NCI-H1417 (cell line): ENCODE results near the gene TP53BP2.
"Not testable (repeated sequence)": the region's sequence is repeated elsewhere in the genome, so short reads cannot be mapped to it uniquely, and the experiment has no call there.

ENCODE experiments used
- DNase-seq, 3 experiments: peaks; one replicate each; lab custom pipeline; 2025; lab: John Stamatoyannopoulos, UW

The TP53BP2 gene

GRCh38 chr1:223845810-223846682, at the start of gene TP53BP2:
Gene TP53BP2 (minus strand): TSS chr1:223845947. CDS start chr1:223845680, 267 bp downstream.
- peak; percentile 81 to 96 (median 94) for DNase-seq

- DNase-seq, result not testable (repeated sequence)
These were observed 44.7 kb upstream of the TP53BP2 start for GRCh38 chr1:223890494-223890893.

GRCh38 chr1:223889319-223889718, 43.6 kb upstream of the TP53BP2 start:
- peak in 2 of 3 experiments; percentile 41 to 61 for DNase-seq

- DNase-seq, result peak in 2 of 3 experiments; percentile 30 to 32
These were observed 42.1 kb upstream of the TP53BP2 start for GRCh38 chr1:223887747-223888418.

GRCh38 chr1:223886516-223886921, 40.8 kb upstream of the TP53BP2 start:
- peak in 2 of 3 experiments; percentile 8 to 38 for DNase-seq

GRCh38 chr1:223885614-223886013, 39.9 kb upstream of the TP53BP2 start:
- no peak for DNase-seq

- DNase-seq, result no peak
These were observed 33.0 kb upstream of the TP53BP2 start for GRCh38 chr1:223878598-223879325.

GRCh38 chr1:223877804-223878203, 32.1 kb upstream of the TP53BP2 start:
- no peak for DNase-seq

- DNase-seq, result no peak
These were observed 30.8 kb upstream of the TP53BP2 start for GRCh38 chr1:223876590-223876989.

- DNase-seq, result no peak
These were observed 27.3 kb upstream of the TP53BP2 start for GRCh38 chr1:223873044-223873443.

GRCh38 chr1:223872308-223872901, 26.7 kb upstream of the TP53BP2 start:
- no peak for DNase-seq

GRCh38 chr1:223870617-223871574, 25.1 kb upstream of the TP53BP2 start:
- DNase-seq, result no peak

- DNase-seq, result not testable (repeated sequence)
These were observed 19.0 kb upstream of the TP53BP2 start for GRCh38 chr1:223864599-223865368.

GRCh38 chr1:223864084-223864483, 18.3 kb upstream of the TP53BP2 start:
- DNase-seq, result no peak

- DNase-seq, result no peak
These were observed 16.2 kb upstream of the TP53BP2 start for GRCh38 chr1:223861904-223862303.

GRCh38 chr1:223860051-223860622, 14.4 kb upstream of the TP53BP2 start:
- DNase-seq, result no peak

- DNase-seq, result no peak
These were observed 13.3 kb upstream of the TP53BP2 start for GRCh38 chr1:223859058-223859457.

- no peak for DNase-seq
These were observed 10.6 kb upstream of the TP53BP2 start for GRCh38 chr1:223856386-223856785.

GRCh38 chr1:223853748-223854147, 8.0 kb upstream of the TP53BP2 start:
- DNase-seq, result no peak

GRCh38 chr1:223853275-223853674, 7.5 kb upstream of the TP53BP2 start:
- no peak for DNase-seq
